ENCODE data around the gene PDXK.

GRCh38 chr21:43717967-43718871 lies 710 bp upstream of the PDXK start:
- TF ChIP-seq CTCF (conservative IDR thresholded peaks at IDR 0.05) (no peak; the same call in 1 of the 2 replicates), EZH2 (IDR thresholded peaks at IDR 0.05; ENCODE audit: low read depth) (no peak)

Data from PC-9 (cell line).